Tibial nerve (tissue), 4 donors: ENCODE measurements around the gene IGF2R.

Source experiments
- EP300 ChIP-seq, 2 donors: sonication (generic); formaldehyde crosslinking; IDR thresholded peaks; one replicate each; pipeline ENCODE4 v1.6.1; 2017; ENCODE audit warnings: antibody characterized with exemption in 2 of 2, mild to moderate bottlenecking in 1 of 2
- POLR2A ChIP-seq, 2 donors: fragments of 450-650 bp; IDR thresholded peaks; one replicate each; pipeline ENCODE4 v1.6.1; 2017; ENCODE audit warnings: antibody characterized with exemption in 2 of 2, mild to moderate bottlenecking in 2 of 2, moderate library complexity in 2 of 2
- TF ChIP-seq, protein P1 (sequence below), 5 experiments: fragments of 200-600 bp in 3 of 5; fragments of 450-650 bp in 2 of 5; sonication (generic) in 3 of 5; IDR thresholded peaks; one replicate each; pipeline ENCODE4 v1.5.1; 2016 to 2019; ENCODE audit warnings: antibody characterized with exemption in 5 of 5, mild to moderate bottlenecking in 3 of 5, moderate library complexity in 2 of 5

DNA sequence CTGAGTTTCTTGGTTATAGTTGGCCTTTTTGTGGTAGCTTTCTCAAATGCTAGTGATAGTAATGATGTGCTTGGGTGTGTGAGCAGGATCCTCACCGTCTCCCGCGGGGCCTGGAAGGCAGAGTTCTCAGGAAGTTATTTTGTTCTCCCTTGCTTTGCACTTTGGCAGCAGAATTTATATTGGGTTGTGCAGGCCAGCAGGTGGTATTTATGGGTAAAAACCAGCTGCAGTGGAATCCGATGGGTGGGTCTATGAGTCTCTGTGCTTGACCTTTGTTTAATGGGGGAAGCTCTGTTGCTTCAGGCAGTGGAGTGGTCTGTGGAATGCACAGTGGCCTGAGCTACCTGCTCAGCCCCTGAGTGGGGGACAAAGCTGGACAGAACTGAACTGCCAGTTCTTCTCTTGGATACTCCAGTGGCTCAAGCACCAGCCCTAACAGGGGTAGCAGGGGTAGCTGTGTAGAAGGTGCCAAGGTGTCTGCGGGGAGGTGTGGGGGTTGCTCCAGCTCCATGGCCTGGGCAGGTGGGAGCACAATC, 27.3 kb downstream of the IGF2R start:
- TF ChIP-seq, protein P1, sequence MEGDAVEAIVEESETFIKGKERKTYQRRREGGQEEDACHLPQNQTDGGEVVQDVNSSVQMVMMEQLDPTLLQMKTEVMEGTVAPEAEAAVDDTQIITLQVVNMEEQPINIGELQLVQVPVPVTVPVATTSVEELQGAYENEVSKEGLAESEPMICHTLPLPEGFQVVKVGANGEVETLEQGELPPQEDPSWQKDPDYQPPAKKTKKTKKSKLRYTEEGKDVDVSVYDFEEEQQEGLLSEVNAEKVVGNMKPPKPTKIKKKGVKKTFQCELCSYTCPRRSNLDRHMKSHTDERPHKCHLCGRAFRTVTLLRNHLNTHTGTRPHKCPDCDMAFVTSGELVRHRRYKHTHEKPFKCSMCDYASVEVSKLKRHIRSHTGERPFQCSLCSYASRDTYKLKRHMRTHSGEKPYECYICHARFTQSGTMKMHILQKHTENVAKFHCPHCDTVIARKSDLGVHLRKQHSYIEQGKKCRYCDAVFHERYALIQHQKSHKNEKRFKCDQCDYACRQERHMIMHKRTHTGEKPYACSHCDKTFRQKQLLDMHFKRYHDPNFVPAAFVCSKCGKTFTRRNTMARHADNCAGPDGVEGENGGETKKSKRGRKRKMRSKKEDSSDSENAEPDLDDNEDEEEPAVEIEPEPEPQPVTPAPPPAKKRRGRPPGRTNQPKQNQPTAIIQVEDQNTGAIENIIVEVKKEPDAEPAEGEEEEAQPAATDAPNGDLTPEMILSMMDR (IDR thresholded peaks at IDR 0.05): no peak
- TF ChIP-seq EP300 (IDR thresholded peaks at IDR 0.05) (no peak), POLR2A (IDR thresholded peaks at IDR 0.05) (no peak)
